Fibroblast of the conjunctiva (primary cell): ENCODE data around the gene ABCG1.

Source experiments
- DNase-seq: peaks from one replicate; pipeline ENCODE4 v3.0.0-alpha.2; 2010; ENCODE audit warnings: low read depth

Gene ABCG1

GRCh38 chr21:42308161-42308913 lies 89.4 kb downstream of the ABCG1 start:
- no peak for DNase-seq

DNA sequence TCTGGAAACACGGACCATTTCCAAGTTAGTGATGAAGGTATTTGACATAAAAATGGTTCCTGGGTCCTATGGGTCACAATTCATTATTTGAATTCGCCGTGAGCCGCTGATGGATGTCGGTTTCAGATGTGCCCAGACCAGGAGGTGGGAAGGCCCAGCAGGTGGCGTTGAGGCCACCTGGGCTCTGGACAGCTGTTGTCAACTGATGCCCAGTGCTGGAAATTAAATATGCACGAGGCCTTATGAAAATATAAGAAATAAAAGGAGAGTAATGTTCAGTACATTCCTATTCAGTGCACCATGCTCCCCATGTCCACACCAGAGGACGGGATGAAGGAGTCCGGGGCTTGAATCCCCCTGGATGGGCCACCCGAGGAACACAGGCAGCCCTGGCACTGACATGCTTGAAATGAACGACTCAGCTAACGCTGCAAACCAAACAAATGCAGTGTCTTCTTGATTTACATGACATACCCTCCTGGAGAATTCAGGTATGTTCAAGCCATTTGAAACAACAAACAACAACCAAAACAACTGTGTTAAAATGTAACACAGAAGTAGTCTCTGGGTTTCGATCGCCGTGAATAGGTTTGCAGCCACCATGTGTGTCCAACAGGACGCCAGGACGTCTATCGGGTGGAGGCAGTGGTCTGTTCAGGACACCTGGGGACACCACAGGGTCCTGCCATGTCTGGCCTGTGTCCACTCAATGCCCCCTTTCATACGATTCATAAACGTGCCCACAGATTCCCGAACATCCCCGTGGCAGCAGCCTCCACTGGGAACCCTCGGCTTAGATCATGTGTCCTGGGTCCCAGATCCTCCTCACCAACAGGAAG lies 90.2 kb downstream of the ABCG1 start:
- DNase-seq = no peak

GRCh38 chr21:42309753-42310213 lies 90.8 kb downstream of the ABCG1 start:
- DNase-seq = no peak

DNA sequence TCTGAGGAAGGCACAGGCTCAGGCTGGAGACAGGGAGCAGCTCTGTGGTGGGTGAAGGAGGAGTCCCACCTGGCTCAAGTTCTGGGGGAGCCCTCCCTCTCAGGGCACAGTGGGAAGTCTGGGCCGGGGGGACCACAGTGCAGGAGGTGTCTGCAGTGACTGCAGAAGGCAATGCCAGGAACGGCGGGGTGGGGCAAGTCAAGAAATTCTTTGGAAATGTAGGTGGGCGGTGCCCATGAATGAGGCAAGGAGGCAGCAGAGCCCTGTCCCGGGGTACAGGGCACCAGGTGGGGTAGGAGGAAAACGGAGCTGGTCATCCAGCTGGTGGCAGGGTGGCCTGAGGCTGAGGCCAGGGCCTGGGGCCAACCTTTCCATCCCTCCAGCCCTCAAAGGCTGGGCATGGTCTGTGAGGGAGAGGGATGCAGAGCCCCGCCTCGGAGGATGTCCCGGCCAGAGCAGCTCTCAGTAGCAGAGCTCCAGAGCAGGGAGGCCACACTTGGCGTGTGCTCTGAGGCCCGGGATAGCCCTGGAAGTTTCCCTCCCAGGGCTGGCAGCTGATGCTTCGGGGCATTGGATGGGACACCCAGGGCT lies 91.6 kb downstream of the ABCG1 start:
- DNase-seq = no peak

DNA sequence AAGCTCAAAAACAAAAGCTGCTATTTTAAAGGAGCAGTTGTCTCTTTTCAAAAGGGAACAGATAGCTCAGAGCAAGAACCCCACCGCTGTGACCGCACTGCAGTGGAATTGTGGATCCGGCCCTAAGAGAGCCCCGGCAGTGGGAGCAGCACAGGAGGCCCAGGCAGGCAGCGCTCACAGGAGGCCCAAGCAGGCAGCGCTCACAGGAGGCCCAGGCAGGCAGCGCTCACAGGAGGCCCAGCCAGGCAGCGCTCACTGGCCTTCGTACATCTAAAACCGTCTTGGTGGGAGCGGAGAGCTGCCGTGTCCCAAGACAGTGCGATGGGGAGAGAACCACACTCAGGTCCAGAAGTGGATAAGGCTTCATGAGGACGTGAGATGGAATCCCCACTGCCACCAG lies 92.2 kb downstream of the ABCG1 start:
- DNase-seq = no peak

- DNase-seq = no peak
Measured at GRCh38 chr21:42311816-42312625, 93.1 kb downstream of the ABCG1 start.

DNA sequence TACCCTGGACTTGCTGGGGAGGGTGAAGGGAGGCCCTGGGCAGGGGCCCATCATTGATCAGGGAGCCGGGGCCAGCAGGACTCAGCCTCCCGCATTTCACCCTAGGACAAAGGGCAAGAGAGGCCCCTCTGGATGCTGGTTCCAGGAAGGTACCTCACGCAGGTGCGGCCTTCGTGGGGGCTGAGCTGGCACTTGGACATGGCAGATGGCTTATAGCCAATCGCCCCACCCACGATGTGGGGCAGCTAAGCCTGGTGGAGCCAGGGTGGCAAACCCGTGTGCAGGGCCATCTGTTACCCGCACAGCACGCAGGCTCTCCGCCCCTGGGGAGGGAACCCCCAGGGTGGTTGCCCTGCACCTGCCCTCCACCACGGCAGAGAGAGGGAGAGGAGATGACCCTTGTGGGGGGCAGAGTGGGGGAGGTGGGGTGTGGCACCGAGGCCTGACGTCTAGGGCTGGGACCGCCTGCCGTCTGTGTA lies 93.7 kb downstream of the ABCG1 start:
- no peak for DNase-seq

- no peak for DNase-seq
Measured at GRCh38 chr21:42313501-42313969, 94.6 kb downstream of the ABCG1 start.

DNA sequence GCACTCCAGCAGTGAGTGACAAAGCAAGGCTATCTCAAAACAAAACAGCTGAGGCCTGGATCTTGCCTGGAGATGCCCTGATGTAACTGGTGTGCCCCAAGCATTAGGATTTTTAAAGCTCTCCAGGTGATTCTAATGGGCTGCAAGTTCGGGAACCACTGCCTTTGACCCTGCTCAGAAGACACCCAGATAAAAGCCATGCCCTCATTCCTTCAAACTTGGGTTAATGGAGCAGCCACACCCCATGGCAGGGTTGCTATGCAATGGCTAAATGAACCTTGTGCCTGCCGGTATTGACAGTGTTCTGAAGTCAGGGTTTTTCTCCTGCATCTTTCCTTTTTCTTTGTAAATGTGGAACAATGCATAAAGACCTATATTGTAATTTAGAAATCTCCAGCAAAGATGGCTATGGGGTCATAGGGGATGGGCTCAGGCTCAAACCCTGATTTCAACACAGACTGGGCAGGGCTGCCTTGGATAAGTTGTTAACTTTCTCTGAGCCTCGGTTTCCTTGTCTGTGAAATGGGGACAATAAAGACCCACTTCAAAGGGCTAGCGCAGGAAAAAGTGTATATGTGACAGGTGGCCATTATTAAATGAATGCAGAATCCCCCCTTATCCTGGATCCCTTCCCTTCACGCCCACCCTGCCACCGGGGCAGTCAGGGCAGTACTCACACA lies 95.8 kb downstream of the ABCG1 start:
- DNase-seq = no peak

- DNase-seq = no peak
Measured at GRCh38 chr21:42315296-42315891, 96.5 kb downstream of the ABCG1 start, which contains the start of gene TFF3. Gene TFF3 (minus strand): TSS chr21:42315409. CDS start chr21:42315374, 35 bp downstream.

DNA sequence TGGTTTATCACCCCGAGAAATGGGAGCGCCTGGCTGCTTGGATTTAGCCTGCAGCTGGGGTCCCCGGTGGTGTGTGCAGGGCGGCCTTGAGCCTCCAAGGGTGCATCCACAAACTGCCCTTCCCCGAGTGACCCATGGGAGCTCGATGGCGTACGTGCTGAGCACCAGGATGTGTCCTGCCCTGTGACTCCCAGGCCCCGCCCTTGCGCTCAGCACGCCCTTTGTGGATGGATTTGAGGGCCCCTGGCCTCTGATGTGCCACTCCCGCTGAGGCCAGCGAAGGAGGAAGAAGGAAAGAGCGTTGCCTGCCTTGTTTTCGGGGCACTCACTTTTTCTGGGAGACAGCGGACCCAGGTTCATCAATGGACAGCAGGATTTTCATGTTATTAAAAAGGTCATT lies 98.0 kb downstream of the ABCG1 start:
- DNase-seq = no peak

GRCh38 chr21:42317341-42317741 lies 98.4 kb downstream of the ABCG1 start:
- no peak for DNase-seq

DNA sequence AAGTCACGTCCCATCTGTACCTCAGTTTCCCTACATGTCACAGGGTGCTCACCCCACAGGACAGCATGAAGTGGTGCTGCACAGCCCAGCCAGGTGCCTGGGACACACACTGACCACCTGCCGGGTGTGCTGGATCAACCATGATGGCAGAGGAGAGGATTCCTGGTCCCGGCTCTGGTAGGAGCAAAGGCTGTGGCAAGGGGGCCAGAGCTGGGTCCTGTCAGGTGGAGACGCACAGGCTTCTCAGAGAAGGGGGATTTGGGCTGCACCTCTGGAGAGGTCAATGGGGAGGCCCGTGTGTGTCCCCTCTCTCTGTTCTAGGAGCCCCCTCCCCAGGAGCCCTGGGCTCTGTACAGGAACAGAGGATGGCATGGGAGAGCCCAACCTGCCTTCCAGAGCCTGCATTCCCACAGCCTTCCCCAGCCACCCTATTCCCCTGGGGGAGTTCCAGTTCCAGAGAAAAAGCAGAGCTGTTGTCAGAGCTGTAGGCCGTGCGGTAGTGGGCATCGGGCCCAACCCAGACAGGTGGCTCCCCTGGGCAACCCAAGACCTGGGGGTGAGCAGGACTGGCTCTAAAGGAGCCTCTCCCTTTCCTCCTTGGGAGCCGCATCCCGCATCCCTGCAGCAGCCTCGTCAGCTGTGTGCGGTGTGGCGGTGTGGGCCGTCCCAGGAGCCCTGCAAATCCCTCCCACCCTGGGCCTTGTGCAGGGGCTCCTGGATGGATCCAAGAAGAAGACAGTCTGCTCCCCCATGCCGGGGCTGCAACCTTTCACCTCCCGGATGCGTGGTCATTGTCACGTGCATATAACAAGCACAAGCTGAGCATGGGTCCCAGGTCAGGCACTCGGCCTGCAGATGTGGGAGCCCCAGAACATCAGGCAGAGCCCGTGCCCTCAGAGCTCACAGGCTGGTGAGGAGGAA lies 99.1 kb downstream of the ABCG1 start:
- DNase-seq = no peak

- DNase-seq = no peak
Measured at GRCh38 chr21:42319376-42319775, 100.4 kb downstream of the ABCG1 start.

- no peak for DNase-seq
Measured at GRCh38 chr21:42319851-42320572, 101.1 kb downstream of the ABCG1 start.

DNA sequence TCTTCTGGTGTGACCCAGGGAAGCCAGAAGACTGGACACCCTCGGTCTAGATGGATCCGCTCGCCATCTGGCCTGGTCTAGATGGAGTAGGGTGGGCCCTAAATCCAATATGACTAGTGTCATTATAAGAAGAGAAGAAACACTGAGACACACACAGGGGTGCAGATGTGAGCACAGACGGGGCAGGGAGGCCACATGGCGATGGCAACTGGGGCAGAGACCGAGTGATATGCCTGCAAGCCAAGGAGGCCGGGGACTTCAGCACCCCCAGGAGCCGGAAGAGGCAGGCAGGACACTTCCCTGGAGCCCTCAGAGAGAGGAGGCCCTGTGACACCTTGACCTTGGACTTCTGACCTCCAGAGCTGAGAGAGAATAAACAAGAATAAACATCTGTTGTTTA lies 101.9 kb downstream of the ABCG1 start:
- no peak for DNase-seq

- DNase-seq = no peak
Measured at GRCh38 chr21:42321231-42321630, 102.3 kb downstream of the ABCG1 start.

DNA sequence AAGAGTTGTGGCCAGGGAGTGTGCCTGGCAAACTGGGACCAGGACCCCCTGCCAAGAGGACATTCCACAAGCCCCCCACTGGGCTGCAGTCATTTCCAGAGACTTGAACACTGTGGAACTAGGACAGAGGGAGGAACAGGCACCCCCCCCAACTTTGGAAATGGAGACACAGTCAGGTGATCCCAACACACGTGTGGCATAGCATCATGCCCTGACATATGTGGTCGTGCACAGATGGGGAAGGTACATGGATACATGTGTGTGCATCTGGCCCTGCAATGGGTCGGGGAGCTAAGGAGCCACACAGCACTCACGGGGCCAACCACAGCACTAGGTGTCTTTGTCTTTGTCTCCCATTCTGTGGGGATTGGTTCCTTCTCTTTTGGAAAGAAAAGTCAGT lies 102.9 kb downstream of the ABCG1 start:
- no peak for DNase-seq

DNA sequence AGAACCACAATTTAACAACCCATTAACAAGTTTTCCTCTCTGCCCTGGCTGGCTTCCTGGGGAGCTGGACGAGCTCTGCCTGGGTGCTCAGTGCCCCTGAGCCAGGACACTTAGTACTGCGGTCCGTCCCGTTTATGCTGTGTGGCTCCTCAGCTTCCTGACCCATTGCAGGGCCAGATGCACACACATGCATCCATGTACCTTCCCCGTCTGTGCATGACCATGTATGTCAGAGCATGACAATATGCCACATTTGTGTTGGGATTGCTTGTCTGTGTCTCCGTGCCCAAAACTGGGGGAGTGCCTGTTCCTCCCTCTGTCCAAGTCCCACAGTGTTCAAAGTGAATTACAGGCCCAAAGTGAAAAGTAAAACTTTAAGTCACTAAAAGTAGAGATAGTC lies 106.0 kb downstream of the ABCG1 start:
- DNase-seq = no peak
